Breast epithelium (tissue), 4 donors: ENCODE measurements around the gene MID1IP1. TPM values are rescaled to one million over a fixed set of nuclear protein-coding genes. Genes with fewer than 3 reads are reported as not detected.

ENCODE experiments used
- DNase-seq, 2 donors: peaks; one replicate each; pipeline ENCODE4 v3.0.0-alpha.2; 2019; ENCODE audit warnings: low spot score in 2 of 2
- H3K27ac ChIP-seq, 2 donors: fragments of 200-600 bp; sonication (generic) in 1 of 2; one replicate each; pipeline ENCODE4 v1.5.1; 2016 to 2019; ENCODE audit warnings: mild to moderate bottlenecking in 1 of 2
- H3K27me3 ChIP-seq, 2 donors: fragments of 200-600 bp; sonication (generic) in 1 of 2; one replicate each; pipeline versions ENCODE4 v1.5.1 to v1.6.0; 2017 to 2019; ENCODE audit warnings: control low read depth in 1 of 2, mild to moderate bottlenecking in 1 of 2
- H3K36me3 ChIP-seq: fragments of 200-600 bp; one replicate; pipeline ENCODE4 v1.5.1; 2019
- H3K4me1 ChIP-seq, 2 donors: fragments of 200-600 bp; sonication (generic); one replicate each; pipeline ENCODE4 v1.5.1; 2016 to 2019; ENCODE audit warnings: control low read depth in 1 of 2
- H3K4me3 ChIP-seq, 3 donors: fragments of 200-600 bp; sonication (generic); 1 replicate in 2 of 3; 2 replicates in 1 of 3; pipeline ENCODE4 v1.5.1; 2016 to 2019; ENCODE audit warnings: mild to moderate bottlenecking in 3 of 3, moderate library complexity in 2 of 3
- H3K9me3 ChIP-seq, 2 donors: fragments of 200-600 bp; sonication (generic) in 1 of 2; one replicate each; pipeline ENCODE4 v1.5.1; 2016 to 2019; ENCODE audit warnings: control low read depth in 1 of 2
- POLR2A ChIP-seq: fragments of 450-650 bp; IDR thresholded peaks from one replicate; pipeline ENCODE4 v1.6.1; 2016; ENCODE audit warnings: antibody characterized with exemption, mild to moderate bottlenecking, moderate library complexity
- POLR2AphosphoS5 ChIP-seq, 3 donors: sonication (generic); formaldehyde crosslinking; IDR thresholded peaks; one replicate each; pipeline ENCODE4 v1.6.1; 2017; ENCODE audit warnings: antibody characterized with exemption in 3 of 3
- intact Hi-C: fragments of 100-400 bp; cut with DNase I; formaldehyde crosslinking; loops from one replicate; pipeline ENCODE4 v1.15.1; 2023; ENCODE audit warnings: low total_unique reads
- total RNA-seq, 3 donors: library from RNA; depleted of rRNA; stranded (reverse); fragments of >200 nt; gene quantifications; one replicate each; pipeline ENCODE4 v1.1.0, GENCODE V29; 2016
- TF ChIP-seq, protein P1 (sequence below), 3 donors: fragments of 450-650 bp; IDR thresholded peaks; one replicate each; pipeline ENCODE4 v1.5.1; 2016 to 2017; ENCODE audit warnings: antibody characterized with exemption in 3 of 3, mild to moderate bottlenecking in 3 of 3, moderate library complexity in 3 of 3

The MID1IP1 gene, protein sequence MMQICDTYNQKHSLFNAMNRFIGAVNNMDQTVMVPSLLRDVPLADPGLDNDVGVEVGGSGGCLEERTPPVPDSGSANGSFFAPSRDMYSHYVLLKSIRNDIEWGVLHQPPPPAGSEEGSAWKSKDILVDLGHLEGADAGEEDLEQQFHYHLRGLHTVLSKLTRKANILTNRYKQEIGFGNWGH
- 100 to 1,000 TPM in 1 of 3 donors, 10 to 100 TPM in 2; 21.7 to 103 (median 33.4) TPM for total RNA-seq

DNA sequence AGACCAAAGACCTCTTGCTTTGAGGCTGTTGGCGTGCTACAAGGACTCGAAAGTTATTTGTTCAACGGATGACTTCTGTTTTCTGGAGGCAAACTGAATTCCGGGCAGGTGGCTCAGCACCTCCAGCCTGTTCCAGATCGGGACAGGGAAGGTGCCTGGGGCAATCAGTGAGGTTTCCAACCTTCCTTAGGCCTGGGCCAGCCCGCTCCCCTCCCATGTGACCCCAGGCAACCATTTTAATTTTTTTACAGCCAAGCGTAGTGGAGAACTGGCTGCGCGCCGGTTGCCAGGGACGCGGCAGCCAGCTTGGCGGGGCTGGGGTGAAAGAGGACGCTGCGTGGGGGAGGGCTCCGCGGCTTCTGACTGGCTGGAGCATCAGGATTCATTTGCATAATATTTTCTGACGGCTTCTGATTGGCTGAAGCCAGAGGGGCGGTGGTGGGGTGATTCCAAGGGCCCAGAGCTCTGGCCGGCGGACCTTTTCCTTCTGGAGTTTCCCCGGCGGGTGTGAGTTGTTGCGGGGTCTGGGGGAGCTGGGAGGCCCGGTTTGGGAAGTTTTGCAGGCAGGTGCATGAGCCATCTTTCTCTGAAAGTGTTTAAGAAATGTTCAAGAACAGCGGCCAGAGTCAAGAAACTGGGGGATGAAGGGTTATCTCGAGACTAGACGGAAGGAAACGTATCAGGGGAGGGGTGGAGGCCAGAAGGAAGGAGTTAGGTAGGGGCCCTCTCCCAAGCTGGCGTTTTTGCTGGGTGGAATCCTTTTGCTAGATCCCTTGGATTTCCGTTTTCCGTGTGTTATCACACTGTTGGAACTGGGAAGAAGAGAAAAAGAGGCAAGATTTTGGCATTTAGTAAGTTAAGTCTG lies at the start of gene MID1IP1:
MID1IP1 (plus strand) TSS at position 479 of the 865 bp plus-strand sequence. CDS start 3,488 bp downstream, outside the sequence.
- DNase-seq: peak; percentile 88 to 90
- Histone ChIP-seq H3K27me3 (peaks cover 0 to 31% of the 10 kb centered on the region in 2 donors), H3K27ac (peak within 1 kb of the TSS; percentile 74 to 89), H3K9me3 (no peaks in the 10 kb centered on the region), H3K36me3 (no peaks in the 10 kb centered on the region), H3K4me1 (no peaks in the 10 kb centered on the region), H3K4me3 (peak within 1 kb of the TSS; percentile 45 to 72 (median 47))
- TF ChIP-seq, protein P1, sequence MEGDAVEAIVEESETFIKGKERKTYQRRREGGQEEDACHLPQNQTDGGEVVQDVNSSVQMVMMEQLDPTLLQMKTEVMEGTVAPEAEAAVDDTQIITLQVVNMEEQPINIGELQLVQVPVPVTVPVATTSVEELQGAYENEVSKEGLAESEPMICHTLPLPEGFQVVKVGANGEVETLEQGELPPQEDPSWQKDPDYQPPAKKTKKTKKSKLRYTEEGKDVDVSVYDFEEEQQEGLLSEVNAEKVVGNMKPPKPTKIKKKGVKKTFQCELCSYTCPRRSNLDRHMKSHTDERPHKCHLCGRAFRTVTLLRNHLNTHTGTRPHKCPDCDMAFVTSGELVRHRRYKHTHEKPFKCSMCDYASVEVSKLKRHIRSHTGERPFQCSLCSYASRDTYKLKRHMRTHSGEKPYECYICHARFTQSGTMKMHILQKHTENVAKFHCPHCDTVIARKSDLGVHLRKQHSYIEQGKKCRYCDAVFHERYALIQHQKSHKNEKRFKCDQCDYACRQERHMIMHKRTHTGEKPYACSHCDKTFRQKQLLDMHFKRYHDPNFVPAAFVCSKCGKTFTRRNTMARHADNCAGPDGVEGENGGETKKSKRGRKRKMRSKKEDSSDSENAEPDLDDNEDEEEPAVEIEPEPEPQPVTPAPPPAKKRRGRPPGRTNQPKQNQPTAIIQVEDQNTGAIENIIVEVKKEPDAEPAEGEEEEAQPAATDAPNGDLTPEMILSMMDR (IDR thresholded peaks at IDR 0.05): no peak
- TF ChIP-seq POLR2A: no peak
- peak; percentile 24 to 51 (median 45) for TF ChIP-seq POLR2AphosphoS5 (IDR thresholded peaks at IDR 0.05)
- intact Hi-C loops: no loop called here

DNA sequence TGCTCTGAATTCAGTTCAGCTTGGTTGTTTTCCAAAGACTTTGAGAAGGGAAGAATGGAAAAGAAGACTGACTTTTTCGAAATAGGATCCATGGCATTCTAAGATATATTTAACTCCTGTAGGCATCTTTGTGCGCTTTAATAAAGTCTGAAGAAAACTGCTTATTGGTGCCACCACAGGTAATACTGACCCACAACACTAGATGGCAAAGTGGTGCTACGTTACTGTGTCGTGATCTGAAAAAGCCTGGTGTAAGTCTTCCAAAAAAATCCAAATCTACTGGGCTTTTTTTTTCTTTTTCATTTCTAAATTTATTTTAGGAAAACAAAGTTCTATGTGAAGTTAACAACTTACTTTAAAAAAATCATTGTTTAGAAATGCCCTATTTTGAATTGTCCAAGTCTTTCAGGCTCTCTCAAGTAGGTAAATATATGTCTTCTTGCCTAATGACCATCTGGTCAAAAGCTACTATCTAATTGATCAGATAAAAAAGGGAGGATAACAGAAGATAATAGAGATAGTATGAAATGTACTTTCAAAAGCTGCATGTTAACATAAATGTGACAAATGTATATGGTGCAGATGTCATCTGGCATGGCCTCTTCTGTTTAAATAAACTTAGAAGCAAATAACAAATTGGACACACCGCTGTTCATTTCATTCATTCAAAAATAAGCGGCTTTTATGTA lies 47.0 kb upstream of the MID1IP1 start:
- H3K27me3 ChIP-seq: peaks cover 0 to 57% of the 10 kb centered on the region in 2 donors
- H3K4me3 ChIP-seq: no peak overlapping the region
- no peak overlapping the region for H3K27ac ChIP-seq
- H3K36me3 ChIP-seq: no peaks in the 10 kb centered on the region
- no peaks in the 10 kb centered on the region for H3K4me1 ChIP-seq
- no peak for DNase-seq
- TF ChIP-seq POLR2AphosphoS5 (IDR thresholded peaks at IDR 0.05): no peak
- TF ChIP-seq, protein P1 (IDR thresholded peaks at IDR 0.05): peak; percentile 32 to 59 (median 47)
- no peaks in the 10 kb centered on the region for H3K9me3 ChIP-seq
- intact Hi-C loops: no loop called here

DNA sequence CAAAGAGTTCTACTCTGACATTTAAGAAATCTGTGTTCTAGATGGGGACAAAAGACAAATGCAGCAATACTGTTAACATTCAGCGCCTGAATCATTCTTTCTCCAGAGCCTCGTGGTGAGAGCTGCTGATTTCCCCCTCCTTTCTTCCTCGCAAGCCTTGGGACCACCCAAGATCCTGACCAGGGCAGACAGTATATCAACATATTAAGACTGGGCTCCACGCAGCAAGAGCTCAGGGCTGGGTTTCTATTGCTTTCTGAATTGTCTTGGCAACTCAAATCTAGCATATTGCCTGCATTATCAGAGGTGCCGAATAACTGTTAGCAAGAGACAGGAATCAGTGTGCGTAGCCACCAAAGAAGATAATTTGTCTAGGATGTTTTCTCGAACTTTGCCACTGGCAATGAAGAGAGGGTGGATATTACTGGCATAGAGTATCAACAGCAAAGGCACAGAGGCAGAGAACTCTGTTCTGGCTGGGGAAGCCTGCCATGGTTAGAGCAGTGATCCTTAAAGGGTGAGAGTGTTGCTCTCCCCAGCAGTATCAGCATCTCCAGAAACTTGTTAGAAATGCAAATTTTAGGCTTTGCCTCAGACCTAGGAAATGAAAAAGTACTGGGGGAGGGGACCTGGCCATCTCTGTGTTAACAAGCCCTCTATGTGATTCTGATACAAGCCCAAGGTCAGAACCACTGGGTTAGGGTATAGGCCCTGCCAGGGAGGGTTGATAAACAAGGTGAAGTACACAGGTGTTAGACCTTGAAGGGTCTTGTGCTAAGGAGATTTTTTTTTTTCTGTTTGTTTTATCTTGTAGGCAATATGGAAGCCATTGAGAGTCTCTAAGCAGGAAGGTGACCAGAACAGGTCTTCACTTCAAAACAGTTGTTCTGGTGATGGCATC lies 46.2 kb upstream of the MID1IP1 start:
- Histone ChIP-seq H3K4me1 (no peaks in the 10 kb centered on the region), H3K9me3 (no peaks in the 10 kb centered on the region), H3K27me3 (peaks cover 0 to 54% of the 10 kb centered on the region in 2 donors), H3K27ac (no peak overlapping the region), H3K4me3 (no peak overlapping the region), H3K36me3 (no peaks in the 10 kb centered on the region)
- TF ChIP-seq, protein P1 (IDR thresholded peaks at IDR 0.05): no peak
- TF ChIP-seq POLR2AphosphoS5 (IDR thresholded peaks at IDR 0.05) (no peak), POLR2A (no peak)
- no peak for DNase-seq
- intact Hi-C loops: no loop called here

DNA sequence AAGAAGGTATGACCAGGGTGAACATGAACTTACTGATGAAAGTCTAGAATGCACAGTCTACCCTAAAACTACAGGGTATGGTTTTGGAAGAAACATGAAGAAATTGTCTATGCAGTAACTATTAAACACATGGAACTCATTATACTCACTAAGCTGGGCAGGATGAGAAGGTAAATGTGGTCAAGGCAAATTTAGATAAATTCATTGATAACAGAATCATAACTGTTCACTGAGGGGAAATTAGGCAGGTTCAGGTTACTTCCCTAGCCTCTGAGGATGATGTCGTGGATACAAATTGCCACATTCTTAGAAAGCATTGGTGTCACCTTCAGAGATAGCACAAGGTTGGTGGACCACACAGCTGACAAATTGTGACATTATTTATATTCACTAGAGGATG lies 40.4 kb upstream of the MID1IP1 start:
- Histone ChIP-seq H3K27me3 (peaks cover 0 to 31% of the 10 kb centered on the region in 2 donors), H3K9me3 (no peaks in the 10 kb centered on the region), H3K4me3 (no peak overlapping the region), H3K36me3 (no peaks in the 10 kb centered on the region), H3K4me1 (no peaks in the 10 kb centered on the region), H3K27ac (no peak overlapping the region)
- no peak for TF ChIP-seq POLR2A
- TF ChIP-seq, protein P1 (IDR thresholded peaks at IDR 0.05): no peak
- TF ChIP-seq POLR2AphosphoS5 (IDR thresholded peaks at IDR 0.05): no peak
- DNase-seq: no peak
- intact Hi-C loops: no loop called here
